OCI-M2 (cell line): ENCODE results near the gene CKLF.

Source experiments
- DNase-seq: peaks from one replicate; lab custom pipeline; 2025; ENCODE audit not compliant: unreplicated experiment; lab: John Stamatoyannopoulos, UW

CKLF gene

DNA sequence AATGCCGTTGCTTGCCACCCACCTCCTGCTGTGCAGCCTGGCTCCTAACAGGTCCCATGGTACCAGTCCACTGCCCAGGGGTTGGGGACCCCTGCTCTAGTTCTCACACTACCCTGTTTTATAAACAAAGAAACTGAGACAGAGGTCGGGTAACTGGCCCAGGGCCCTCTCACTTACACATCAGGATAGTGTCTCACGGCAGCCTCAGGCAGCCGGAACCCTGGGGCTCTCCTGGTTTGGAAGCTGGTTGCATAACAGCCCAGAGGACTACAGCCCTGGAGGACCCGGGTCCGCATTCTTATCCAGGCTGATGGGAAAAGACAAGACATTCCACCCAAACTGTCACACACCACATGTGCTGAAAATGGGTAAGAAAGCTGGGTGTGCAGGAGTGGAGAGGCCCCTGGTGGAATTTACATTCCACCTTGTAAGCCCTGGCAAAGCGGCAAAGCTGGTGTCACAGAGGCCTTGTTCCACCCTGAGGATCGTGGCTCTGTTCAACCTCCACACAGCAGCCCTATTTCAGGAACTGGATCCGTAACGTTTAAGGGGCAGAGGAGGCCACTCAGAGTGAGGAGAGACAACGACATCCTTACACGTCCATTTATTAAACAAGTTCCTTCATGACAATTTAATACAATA lies 61.9 kb downstream of the CKLF start:
- no peak for DNase-seq
